GM12872 (cell line): ENCODE measurements around the gene UNC93A.

Experiments used
- CTCF ChIP-seq: IDR thresholded peaks from 3 replicates; pipeline ENCODE4 v1.5.1; 2011; ENCODE audit warnings: low read depth, mild to moderate bottlenecking, low read length, moderate library complexity; ENCODE audit not compliant: insufficient read depth

UNC93A gene

GRCh38 chr6:167258646-167259045 lies 32.5 kb upstream of the UNC93A start:
- TF ChIP-seq CTCF: no peak

- TF ChIP-seq CTCF: no peak
Observed at GRCh38 chr6:167266830-167267555, 24.1 kb upstream of the UNC93A start.

- TF ChIP-seq CTCF: no peak
Observed at GRCh38 chr6:167267921-167268401, 23.2 kb upstream of the UNC93A start.

- no peak for TF ChIP-seq CTCF
Observed at GRCh38 chr6:167268683-167269280, 22.3 kb upstream of the UNC93A start.

GRCh38 chr6:167270499-167271311 lies 20.4 kb upstream of the UNC93A start:
- TF ChIP-seq CTCF: no peak

- no peak for TF ChIP-seq CTCF
Observed at GRCh38 chr6:167272151-167272550, 19.0 kb upstream of the UNC93A start.

GRCh38 chr6:167272696-167273379 lies 18.3 kb upstream of the UNC93A start:
- no peak for TF ChIP-seq CTCF
